PFSK-1 (cell line): ENCODE measurements around the gene TCF12.

ENCODE experiments used
- FOXP2 ChIP-seq: optimal IDR thresholded peaks from 2 replicates; pipeline ENCODE3; 2011; ENCODE audit warnings: borderline replicate concordance, control low read depth, inconsistent platforms; ENCODE audit not compliant: insufficient read depth; ENCODE audit errors: extremely low read length, extremely low read depth
- POLR2AphosphoS5 ChIP-seq: IDR thresholded peaks from 2 replicates; pipeline ENCODE4 v1.6.1; 2012; ENCODE audit warnings: low read depth, mild to moderate bottlenecking, control low read depth, low read length, moderate library complexity
- REST ChIP-seq, 2 experiments: IDR thresholded peaks; 2 replicates each; pipeline versions ENCODE4 v1.6.1 to v1.8.0; 2011 to 2012; ENCODE audit warnings: low read depth in 2 of 2, low read length in 2 of 2, control low read depth in 1 of 2, inconsistent platforms in 1 of 2, mild to moderate bottlenecking in 1 of 2, moderate library complexity in 1 of 2; ENCODE audit not compliant: insufficient read depth in 1 of 2
- SIN3A ChIP-seq: IDR thresholded peaks from 2 replicates; pipeline ENCODE4 v1.6.1; 2012; ENCODE audit warnings: mild to moderate bottlenecking, low read length, moderate library complexity, borderline replicate concordance; ENCODE audit not compliant: insufficient read depth
- TAF1 ChIP-seq: IDR thresholded peaks from 2 replicates; pipeline ENCODE4 v1.6.1; 2012; ENCODE audit warnings: low read length, control low read depth, borderline replicate concordance; ENCODE audit not compliant: insufficient read depth

The TCF12 gene

GRCh38 chr15:57319226-57319918 lies 400.9 kb downstream of the TCF12 start:
- TF ChIP-seq REST (IDR thresholded peaks at IDR 0.05; ENCODE audit: insufficient read depth in 1 of 2, low read depth in 2 of 2, low read length in 2 of 2) (no peak), SIN3A (no peak), TAF1 (no peak), POLR2AphosphoS5 (no peak)

GRCh38 chr15:57319919-57320560 lies 401.6 kb downstream of the TCF12 start:
- TF ChIP-seq FOXP2 (no peak), REST (IDR thresholded peaks at IDR 0.05; ENCODE audit: insufficient read depth in 1 of 2, low read depth in 2 of 2, low read length in 2 of 2) (no peak), POLR2AphosphoS5 (no peak), TAF1 (no peak), SIN3A (no peak)

GRCh38 chr15:57320631-57321220 lies 402.3 kb downstream of the TCF12 start:
- TF ChIP-seq TAF1 = no peak

DNA sequence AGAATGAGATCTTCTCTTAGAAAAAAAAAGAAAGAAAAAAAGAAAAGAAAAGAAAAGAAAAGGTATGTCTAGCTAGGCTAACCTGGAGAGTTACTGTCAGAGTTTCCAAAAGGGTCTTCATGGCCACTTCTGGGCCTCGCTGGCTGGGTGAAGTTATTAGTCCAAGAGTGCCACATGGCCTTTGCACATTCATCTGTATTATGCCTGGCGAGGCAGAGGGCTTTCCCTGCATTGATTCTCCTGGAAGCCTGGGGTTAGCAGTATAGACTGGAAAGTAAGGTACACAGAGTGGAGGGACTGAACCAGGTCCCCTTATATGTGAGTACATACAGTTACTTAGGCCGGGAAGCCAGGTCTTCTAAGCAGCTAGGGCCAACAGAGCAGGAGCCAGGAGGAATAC lies 403.0 kb downstream of the TCF12 start:
- no peak for TF ChIP-seq FOXP2
- TF ChIP-seq SIN3A = no peak
- TF ChIP-seq POLR2AphosphoS5 = no peak
- no peak for TF ChIP-seq REST (IDR thresholded peaks at IDR 0.05; ENCODE audit: insufficient read depth in 1 of 2, low read depth in 2 of 2, low read length in 2 of 2)
- TF ChIP-seq TAF1 = no peak

- TF ChIP-seq FOXP2 (no peak), SIN3A (no peak), TAF1 (no peak), REST (IDR thresholded peaks at IDR 0.05; ENCODE audit: insufficient read depth in 1 of 2, low read depth in 2 of 2, low read length in 2 of 2) (no peak), POLR2AphosphoS5 (no peak)
Measured at GRCh38 chr15:57321973-57322601, 403.6 kb downstream of the TCF12 start.
